ENCODE data around the gene LMTK2.
"Not testable (repeated sequence)": the region's sequence is repeated elsewhere in the genome, so short reads cannot be mapped to it uniquely, and the experiment has no call there.

Gene LMTK2

GRCh38 chr7:98107313-98107721, 655 bp downstream of the LMTK2 start:
- peak in 1 of 2 experiments; percentile 4 for DNase-seq

GRCh38 chr7:98110249-98111022, 3.8 kb downstream of the LMTK2 start:
- DNase-seq: no peak

- DNase-seq: no peak
Observed at GRCh38 chr7:98112077-98112476, 5.4 kb downstream of the LMTK2 start.

- no peak for DNase-seq
Observed at GRCh38 chr7:98115746-98116525, 9.3 kb downstream of the LMTK2 start.

GRCh38 chr7:98116656-98117461, 10.2 kb downstream of the LMTK2 start:
- DNase-seq: no peak

- no peak for DNase-seq
Observed at GRCh38 chr7:98119256-98119918, 12.7 kb downstream of the LMTK2 start.

GRCh38 chr7:98120559-98120958, 13.9 kb downstream of the LMTK2 start:
- DNase-seq: no peak

GRCh38 chr7:98121388-98121787, 14.7 kb downstream of the LMTK2 start:
- not testable (repeated sequence) for DNase-seq

- no peak for DNase-seq
Observed at GRCh38 chr7:98123365-98123696, 16.7 kb downstream of the LMTK2 start.

GRCh38 chr7:98125759-98126158, 19.1 kb downstream of the LMTK2 start:
- no peak for DNase-seq

- no peak for DNase-seq
Observed at GRCh38 chr7:98126311-98127142, 19.9 kb downstream of the LMTK2 start.

GRCh38 chr7:98128346-98128745, 21.7 kb downstream of the LMTK2 start:
- no peak for DNase-seq

GRCh38 chr7:98130959-98131358, 24.3 kb downstream of the LMTK2 start:
- no peak for DNase-seq

GRCh38 chr7:98133181-98133580, 26.5 kb downstream of the LMTK2 start:
- no peak for DNase-seq

GRCh38 chr7:98133621-98134303, 27.1 kb downstream of the LMTK2 start:
- DNase-seq: no peak

GRCh38 chr7:98134420-98135228, 28.0 kb downstream of the LMTK2 start:
- DNase-seq: no peak

GRCh38 chr7:98135984-98136383, 29.3 kb downstream of the LMTK2 start:
- DNase-seq: no peak

GRCh38 chr7:98136423-98136822, 29.8 kb downstream of the LMTK2 start:
- no peak for DNase-seq

GRCh38 chr7:98137134-98137825, 30.6 kb downstream of the LMTK2 start:
- DNase-seq: no peak

- no peak for DNase-seq
Observed at GRCh38 chr7:98137826-98138151, 31.1 kb downstream of the LMTK2 start.
